GM18519 (cell line): Measurements from ENCODE around the gene BCL7A.
"Not testable (repeated sequence)": the region's sequence is repeated elsewhere in the genome, so short reads cannot be mapped to it uniquely, and the experiment has no call there.

Experiments
- ATAC-seq: cut with Tn5 transposase; IDR thresholded peaks from one replicate; pipeline ENCODE4 v1.9.1; 2021; ENCODE audit warnings: mild to moderate bottlenecking, moderate library complexity; ENCODE audit not compliant: unreplicated experiment, low FRiP score

The BCL7A gene

DNA sequence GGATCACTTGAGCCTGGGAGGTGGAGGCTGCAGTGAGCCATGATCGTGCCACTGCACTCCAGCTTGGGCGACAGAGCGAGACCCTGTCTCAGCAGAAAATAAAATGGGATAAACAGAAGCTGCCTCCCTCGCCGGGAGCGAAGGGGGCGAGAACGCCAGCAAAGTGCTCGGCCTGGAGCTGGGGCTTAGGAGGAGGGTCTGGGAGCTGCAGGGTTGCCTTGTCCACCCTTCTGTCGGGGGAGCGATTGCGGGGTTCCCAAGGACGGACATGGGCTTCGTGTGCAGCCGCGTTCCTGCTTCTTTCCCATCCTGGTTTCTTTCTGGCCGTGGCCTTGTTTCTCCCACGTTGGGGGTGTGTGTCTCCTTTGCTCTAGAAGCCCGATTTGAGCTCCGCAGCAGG, 29.0 kb downstream of the BCL7A start:
- ATAC-seq = no peak

DNA sequence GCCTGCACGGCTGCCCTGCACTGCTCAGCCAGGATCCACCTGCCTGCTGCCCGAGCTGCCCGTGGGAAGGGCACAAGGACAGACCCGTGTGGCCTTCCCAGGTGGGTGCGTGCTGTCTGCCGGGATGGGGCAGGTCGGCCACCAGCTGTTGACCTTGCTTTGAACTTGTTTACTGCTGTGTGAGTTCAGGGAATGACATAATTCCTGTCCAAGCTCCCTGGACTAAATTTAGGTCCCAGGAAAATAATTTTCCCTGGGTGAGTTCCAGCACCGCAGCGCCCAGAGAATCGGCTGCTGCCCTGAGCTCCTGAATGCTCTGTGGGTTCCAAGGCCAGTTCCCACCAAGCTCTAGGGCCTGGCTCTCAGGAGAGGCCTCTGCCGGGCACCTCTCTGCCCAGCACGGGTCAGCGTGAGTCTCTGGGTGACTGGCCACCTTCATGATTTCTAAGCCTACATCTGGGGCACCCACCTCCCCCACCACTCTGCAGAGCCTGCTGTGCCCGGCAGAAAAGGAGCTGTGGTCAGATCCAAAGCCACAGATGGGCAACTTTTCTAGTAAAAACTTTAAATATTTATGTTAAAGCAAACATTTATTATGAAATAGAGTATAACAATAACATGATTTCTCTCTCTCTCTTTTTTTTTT, 29.7 kb downstream of the BCL7A start:
- no peak for ATAC-seq

- ATAC-seq = no peak
Observed at GRCh38 chr12:122052285-122052684, 30.6 kb downstream of the BCL7A start.

- no peak for ATAC-seq
Observed at GRCh38 chr12:122054842-122055520, 33.3 kb downstream of the BCL7A start.

GRCh38 chr12:122056406-122056805, 34.7 kb downstream of the BCL7A start:
- ATAC-seq = not testable (repeated sequence)

GRCh38 chr12:122057007-122057735, 35.5 kb downstream of the BCL7A start:
- ATAC-seq = no peak

- ATAC-seq = no peak
Observed at GRCh38 chr12:122057769-122058168, 36.1 kb downstream of the BCL7A start.

DNA sequence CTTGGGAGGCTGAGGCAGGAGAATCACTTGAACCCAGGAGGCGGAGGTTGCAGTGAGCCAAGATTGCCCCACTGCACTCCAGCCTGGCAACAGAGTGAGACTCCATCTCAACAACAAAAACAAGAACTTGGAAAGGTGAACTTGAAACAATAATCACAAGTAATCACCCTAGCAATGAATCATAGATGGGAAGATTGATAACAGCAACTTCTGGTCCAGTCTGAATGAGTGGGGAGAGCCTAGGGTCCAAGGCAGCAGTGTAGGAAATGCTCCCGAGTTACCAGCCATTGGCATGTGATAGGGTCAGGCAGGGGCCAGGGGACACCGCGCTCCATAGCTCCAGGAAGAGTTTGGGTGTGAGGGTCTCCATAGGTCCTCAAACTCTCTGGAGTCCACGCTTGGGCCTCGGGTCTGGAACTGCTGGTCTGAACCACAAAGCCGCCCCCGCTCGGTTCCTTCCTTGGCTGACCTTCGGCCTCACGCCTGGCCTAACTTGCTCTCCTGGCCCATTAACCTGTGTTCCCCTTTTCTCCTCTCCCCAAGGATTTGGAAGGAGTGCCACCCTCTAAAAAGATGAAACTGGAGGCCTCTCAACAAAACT, 37.0 kb downstream of the BCL7A start:
- no peak for ATAC-seq

GRCh38 chr12:122059203-122059960, 37.7 kb downstream of the BCL7A start:
- ATAC-seq = no peak

GRCh38 chr12:122060081-122060501, 38.4 kb downstream of the BCL7A start:
- no peak for ATAC-seq

GRCh38 chr12:122061253-122061652, 39.6 kb downstream of the BCL7A start:
- ATAC-seq = no peak

DNA sequence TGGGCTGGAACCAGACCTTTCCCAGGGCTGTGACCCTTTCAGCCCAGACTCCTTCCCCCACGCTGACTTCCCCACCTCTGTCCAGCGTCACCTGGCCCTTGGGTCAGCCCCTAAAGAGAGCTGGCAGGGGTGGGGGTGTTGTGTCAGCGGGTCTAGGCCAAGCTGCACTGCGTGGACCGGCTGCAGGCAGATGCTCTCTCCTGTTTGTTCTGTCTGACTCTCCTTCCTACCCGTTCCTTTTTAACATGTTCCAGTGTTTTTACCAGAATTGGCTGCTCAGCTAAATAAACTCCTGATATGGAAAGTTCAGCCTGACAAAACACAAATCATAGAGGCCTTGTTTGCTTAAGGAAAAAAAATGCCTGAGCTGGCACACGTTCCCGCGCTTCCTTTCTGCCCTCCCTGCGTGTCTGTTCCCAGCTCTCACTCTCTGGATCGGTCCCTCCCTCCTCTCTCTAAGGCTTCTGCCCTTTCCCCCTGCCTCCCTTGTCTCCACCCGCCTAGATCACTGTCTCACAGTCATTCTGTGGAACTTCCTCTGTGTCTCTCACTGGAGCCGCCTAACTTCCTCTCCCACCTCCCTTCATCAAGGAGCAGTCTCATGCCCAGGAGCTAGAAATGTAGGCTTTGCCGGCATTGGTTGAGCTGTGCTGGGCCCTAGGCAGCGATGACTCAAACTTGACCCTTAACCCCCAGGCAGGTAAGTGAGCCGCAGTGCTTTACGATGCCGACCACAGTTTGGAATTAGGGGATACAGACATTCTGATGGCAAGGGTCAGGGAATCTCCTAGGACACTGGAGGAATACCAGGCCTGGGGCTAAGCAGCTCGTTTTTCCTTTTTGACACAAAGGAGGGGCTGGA, 41.4 kb downstream of the BCL7A start:
- ATAC-seq = no peak

DNA sequence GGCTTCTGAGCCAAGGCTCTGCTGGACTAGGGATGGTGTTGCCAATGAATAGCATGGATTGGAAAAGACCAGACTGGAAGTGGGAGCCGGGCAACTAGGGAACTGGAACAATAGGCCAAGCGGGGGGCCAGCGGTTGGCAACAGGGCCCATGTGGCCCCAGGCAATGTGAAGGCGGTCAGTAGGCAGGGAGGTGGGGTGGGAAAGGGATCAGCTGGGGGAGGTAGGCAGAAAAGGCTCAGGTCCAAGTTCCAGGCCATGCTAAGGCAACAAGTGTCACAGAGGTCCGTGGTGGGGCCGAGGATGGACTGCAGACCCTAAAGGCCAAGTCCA, 42.0 kb downstream of the BCL7A start:
- no peak for ATAC-seq

GRCh38 chr12:122064025-122064777, 42.5 kb downstream of the BCL7A start:
- no peak for ATAC-seq

GRCh38 chr12:122064780-122065588, 43.3 kb downstream of the BCL7A start:
- no peak for ATAC-seq

GRCh38 chr12:122067548-122067947, 45.9 kb downstream of the BCL7A start:
- no peak for ATAC-seq

- no peak for ATAC-seq
Observed at GRCh38 chr12:122067966-122068365, 46.3 kb downstream of the BCL7A start.
